Measurements from ENCODE around the gene MCCC2.
"Not testable (repeated sequence)": the region's sequence is repeated elsewhere in the genome, so short reads cannot be mapped to it uniquely, and the experiment has no call there.

Gene MCCC2

DNA sequence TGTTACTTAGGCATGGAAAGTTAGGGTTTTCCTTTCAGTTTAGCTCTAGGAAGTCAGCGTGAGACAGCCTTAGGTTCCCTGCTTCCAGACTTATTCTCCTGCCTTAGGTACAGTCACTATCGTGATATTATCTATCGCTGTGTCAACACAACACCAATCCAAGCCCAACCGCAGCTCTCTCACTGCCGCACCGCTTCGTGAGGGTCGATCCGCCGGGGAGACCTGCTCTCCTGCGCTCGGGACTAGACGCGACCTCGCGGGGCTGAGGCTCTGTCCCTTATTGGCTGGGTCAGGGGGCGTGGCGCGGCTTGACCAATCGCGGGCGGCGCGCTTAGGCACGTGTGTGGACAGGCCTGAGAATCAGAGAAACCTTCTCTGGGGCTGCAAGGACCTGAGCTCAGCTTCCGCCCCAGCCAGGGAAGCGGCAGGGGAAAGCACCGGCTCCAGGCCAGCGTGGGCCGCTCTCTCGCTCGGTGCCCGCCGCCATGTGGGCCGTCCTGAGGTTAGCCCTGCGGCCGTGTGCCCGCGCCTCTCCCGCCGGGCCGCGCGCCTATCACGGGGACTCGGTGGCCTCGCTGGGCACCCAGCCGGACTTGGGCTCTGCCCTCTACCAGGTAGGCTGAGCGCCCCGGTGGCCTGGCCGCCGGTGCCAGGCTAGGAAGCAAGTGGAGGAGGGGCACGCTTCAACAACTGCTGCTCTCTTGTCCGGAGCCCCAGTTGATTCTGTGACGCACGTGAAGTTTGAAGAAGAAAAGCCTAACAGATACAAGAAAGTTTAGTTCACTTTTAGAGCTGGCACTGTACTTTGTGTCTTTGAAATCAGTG, at the start of gene MCCC2:
TSS of gene MCCC2 (plus strand) at position 400 of the 825 bp plus-strand sequence. CDS start at position 486, 86 bp downstream.
- peak; percentile 93 for DNase-seq (ENCODE audit: low read depth)

- no peak for DNase-seq (ENCODE audit: low read depth)
Measured at GRCh38 chr5:71537687-71538086, 49.5 kb upstream of the MCCC2 start.

GRCh38 chr5:71550885-71551284, 36.3 kb upstream of the MCCC2 start:
- not testable (repeated sequence) for DNase-seq (ENCODE audit: low read depth)

DNA sequence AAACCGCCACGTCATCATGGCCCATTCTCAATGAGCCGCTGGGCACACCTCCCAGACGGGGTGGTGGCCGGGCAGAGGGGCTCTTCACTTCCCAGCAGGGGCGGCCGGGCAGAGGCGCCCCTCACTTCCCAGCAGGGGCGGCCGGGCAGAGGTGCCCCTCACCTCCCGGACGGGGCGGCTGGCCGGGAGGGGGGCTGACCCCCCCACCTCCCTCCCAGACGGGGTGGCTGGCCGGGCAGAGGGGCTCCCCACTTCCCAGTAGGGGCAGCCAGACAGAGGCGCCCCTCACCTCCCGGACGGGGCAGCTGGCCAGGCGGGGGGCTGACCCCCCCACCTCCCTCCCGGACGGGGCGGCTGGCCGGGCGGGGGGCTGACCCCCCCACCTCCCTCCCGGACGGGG, 35.6 kb upstream of the MCCC2 start:
- not testable (repeated sequence) for DNase-seq (ENCODE audit: low read depth)

DNA sequence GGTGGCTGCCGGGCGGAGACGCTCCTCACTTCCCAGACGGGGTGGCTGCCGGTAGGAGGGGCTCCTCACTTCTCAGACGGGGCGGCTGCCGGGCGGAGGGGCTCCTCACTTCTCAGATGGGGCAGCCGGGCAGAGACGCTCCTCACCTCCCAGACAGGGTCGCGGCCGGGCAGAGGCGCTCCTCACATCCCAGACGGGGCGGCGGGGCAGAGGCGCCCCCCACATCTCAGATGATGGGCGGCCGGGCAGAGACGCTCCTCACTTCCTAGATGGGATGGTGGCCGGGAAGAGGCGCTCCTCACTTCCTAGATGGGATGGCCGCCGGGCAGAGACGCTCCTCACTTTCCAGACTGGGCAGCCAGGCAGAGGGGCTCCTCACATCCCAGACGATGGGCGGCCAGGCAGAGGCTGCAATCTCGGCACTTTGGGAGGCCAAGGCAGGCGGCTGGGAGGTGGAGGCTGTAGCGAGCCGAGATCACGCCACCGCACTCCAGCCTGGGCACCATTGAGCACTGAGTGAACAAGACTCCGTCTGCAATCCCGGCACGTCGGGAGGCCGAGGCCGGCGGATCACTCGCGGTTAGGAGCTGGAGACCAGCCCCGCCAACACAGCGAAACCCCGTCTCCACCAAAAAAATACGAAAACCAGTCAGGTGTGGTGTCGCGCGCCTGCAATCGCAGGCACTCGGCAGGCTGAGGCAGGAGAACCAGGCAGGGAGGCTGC, 35.0 kb upstream of the MCCC2 start:
- not testable (repeated sequence) for DNase-seq (ENCODE audit: low read depth)

GRCh38 chr5:71563161-71563560, 24.0 kb upstream of the MCCC2 start:
- no peak for DNase-seq (ENCODE audit: low read depth)

DNA sequence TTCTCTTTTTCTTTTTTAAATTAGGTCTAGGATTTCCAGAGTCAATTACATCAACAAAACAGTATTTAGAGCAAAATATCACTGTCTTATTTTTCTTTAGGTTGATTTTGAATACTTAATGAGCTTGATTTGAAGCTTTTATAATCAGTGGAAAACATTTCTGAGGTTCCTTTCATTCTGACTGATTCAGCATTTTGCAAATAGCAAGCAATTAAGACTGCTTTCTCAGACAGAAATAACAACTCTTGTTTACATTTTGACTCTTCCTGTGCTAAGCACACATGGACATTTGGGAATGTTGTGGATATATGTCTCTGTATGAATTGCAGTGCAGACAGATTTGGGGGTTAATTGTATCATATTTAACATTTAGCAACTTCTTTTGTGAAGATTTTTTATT, 22.2 kb upstream of the MCCC2 start:
- DNase-seq (ENCODE audit: low read depth) = no peak

GRCh38 chr5:71569748-71570509, 17.2 kb upstream of the MCCC2 start:
- DNase-seq (ENCODE audit: low read depth) = no peak

DNA sequence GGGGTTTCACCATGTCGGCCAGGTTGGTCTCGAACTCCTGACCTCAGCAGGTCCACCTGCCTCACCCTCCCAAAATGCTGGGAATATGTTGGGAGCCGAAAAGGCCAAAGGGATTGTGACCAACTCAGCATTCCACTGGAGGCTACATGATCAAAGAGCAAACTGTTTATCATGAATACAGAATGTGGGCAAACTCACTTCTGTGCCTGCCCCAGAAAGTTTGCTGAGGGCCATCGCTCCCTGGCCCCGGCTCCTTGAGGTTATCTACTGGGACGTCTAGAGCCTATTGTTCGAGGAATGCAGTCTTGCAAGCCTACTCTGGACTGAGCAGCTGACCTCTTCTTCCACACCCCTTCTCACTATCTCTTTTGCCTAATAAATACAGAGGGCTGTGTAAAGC, 15.3 kb upstream of the MCCC2 start:
- DNase-seq (ENCODE audit: low read depth) = not testable (repeated sequence)

DNA sequence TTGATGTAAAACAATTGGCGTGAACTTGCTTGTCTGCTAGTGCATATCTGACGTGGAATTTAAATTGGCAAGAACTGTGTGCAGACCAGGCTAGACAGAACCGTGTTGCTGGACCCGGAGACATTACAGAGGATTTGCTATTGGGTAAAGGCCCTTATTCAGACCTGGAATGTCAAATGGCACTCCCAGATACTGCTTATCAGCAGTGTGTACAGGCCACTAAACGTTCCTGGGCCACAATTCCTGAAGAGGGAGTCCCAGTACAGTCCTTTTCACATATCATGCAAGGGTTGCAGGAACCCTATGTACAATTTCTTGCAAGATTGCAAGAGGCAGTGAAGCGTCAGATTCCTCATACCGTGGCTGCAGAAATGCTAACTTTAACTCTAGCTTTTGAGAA, 13.5 kb upstream of the MCCC2 start:
- DNase-seq (ENCODE audit: low read depth) = no peak

- DNase-seq (ENCODE audit: low read depth) = not testable (repeated sequence)
Measured at GRCh38 chr5:71575588-71575987, 11.6 kb upstream of the MCCC2 start.

DNA sequence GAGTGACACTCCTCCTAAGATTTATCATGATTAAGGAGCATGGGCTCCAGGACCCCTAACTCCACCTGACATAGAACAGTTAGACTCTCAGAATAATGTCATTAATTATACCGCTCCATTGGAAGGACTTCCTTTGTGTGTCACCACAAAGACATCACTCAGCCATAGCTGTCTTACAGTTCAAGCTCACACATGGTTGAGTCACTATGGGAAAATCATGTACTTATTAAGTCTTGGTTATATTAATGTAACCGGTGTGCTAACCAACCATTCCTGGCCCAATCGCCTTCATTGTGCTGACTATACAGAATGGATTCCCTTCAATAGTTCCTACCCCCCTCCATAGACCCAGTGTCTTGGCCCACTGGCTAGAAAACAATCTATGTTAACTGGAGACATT, 10.9 kb upstream of the MCCC2 start:
- DNase-seq (ENCODE audit: low read depth) = no peak

DNA sequence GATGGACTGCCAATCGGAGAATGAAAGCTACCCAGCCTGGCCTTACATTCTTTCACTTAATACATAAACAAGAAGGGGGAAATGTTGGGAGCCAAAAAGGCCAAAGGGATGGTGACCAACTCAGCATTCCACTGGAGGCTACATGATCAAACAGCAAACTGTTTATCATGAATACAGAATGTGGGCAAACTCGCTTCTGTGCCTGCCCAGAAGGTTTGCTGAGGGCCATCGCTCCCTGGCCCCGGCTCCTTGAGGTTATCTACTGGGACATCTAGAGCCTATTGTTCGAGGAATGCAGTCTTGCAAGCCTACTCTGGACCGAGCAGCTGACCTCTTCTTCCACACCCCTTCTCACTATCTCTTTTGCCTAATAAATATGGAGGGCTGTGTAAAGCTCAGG, 9.3 kb upstream of the MCCC2 start:
- DNase-seq (ENCODE audit: low read depth) = not testable (repeated sequence)

DNA sequence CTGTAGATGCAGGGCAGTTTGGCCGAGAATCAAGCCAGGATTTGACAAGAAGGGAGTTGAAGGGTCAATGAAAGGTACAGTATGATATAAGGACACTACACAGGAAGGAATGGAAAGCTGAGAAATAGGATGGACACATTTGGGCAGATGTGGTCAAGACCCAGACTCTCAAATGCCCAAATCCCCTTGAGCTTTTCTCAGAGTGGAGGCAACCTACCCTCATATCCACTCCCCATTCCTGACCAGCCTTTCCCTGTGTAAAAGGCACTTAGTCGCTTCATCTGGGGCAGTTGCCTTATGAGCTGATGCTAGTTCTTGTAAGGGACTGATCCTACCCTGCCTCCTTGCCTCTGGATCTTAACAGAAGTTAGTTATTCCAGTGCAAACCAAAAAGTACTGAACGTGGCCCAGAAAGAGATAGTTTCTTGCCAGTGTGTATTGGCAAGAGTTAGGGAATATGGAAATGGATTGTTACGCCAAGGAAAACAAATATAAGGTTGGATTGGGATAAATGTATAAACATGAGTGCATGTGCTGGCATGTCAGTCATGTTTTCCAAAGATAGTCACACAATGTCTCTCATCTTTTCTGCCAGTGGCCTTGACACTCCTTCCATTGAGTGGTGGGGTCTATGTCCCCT, 4.1 kb upstream of the MCCC2 start:
- DNase-seq (ENCODE audit: low read depth) = no peak

- no peak for DNase-seq (ENCODE audit: low read depth)
Measured at GRCh38 chr5:71586052-71586940, 844 bp upstream of the MCCC2 start.

GRCh38 chr5:71587766-71588532, 809 bp downstream of the MCCC2 start:
- DNase-seq (ENCODE audit: low read depth) = no peak

- no peak for DNase-seq (ENCODE audit: low read depth)
Measured at GRCh38 chr5:71588533-71588885, 1.4 kb downstream of the MCCC2 start.

DNA sequence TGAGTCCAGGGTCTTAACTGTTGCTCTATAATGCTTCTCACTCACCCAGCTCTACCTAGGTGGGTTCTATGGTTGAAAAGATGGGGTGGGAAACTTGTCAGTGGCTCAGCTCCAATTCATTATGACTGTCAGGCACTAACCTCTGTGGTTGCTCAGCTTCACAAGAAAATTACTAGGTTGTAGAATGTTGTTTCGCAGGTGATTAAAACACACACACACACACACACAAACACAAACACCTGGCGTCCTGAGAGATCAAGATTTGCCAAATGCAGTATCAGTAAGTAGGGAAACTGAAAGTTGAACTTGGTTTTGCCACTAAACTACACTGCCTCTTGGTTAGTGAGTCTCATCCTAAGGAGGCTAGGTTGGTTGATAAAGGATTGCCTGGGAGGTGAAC, 2.8 kb downstream of the MCCC2 start:
- no peak for DNase-seq (ENCODE audit: low read depth)

DNA sequence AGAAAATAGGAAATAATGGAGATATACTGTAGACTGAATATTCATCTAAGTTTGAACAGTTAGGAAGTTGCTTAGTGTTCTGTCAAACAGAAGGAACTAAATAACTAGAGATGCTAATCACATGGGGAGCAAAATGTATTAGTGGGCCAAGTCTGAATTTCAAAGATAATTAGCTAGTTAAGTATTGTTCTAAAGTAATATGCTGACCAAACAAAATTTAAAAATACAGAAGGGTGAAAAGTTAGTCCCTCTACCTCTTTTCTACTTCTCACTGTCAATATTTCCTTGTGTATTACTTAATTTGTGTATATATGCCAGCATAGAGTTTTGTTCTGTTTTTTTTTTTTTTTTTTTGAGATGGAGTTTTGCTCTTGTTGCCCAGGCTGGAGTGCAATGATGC, 4.0 kb downstream of the MCCC2 start:
- DNase-seq (ENCODE audit: low read depth) = no peak

DNA sequence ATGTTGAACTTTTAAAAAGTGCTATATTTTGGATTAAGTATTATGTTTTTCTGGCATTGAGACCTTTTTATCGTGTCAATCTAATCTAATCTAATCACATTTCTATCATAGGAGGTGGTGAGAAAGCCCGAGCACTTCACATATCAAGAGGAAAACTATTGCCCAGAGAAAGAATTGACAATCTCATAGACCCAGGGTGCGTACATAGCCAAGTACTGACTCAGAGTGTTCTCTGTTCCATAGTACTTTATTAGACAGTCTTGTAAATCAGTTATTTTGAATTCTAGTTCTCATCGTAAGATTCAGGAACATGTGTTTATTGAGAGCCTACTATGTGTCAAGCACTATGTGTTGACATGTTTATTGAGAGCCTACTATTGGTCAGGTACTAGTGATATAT, 9.0 kb downstream of the MCCC2 start:
- no peak for DNase-seq (ENCODE audit: low read depth)
